Breast epithelium (tissue), 3 donors: ENCODE data around the gene NRBF2.

Experiments
- CTCF ChIP-seq, 3 donors: fragments of 450-650 bp; IDR thresholded peaks; one replicate each; pipeline ENCODE4 v1.5.1; 2016 to 2017; ENCODE audit warnings: antibody characterized with exemption in 3 of 3, mild to moderate bottlenecking in 3 of 3, moderate library complexity in 3 of 3
- POLR2A ChIP-seq: fragments of 450-650 bp; IDR thresholded peaks from one replicate; pipeline ENCODE4 v1.6.1; 2016; ENCODE audit warnings: antibody characterized with exemption, mild to moderate bottlenecking, moderate library complexity

DNA sequence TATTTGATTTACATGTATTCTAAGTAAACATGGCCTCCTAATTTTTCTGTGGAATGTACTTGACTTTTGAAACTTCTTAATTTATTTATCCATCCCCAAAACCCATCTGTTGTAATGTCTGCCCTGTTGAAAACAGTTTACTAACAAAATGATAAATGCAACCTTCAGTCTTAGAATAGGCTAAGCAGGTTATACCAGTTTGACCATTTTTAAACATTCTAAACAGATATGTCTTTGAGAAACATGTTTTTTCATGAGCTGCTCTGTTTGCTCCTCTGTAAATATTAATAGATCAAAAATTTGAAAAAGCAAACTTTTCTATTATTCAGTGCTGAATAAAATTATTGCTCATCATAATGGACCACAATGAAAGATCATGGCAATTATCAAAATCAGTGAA lies 33.4 kb upstream of the NRBF2 start:
- TF ChIP-seq CTCF (IDR thresholded peaks at IDR 0.05) (no peak), POLR2A (no peak)
